OCI-LY7 (cell line): ENCODE data around the gene GPBP1L1. TPM values are rescaled to one million over a fixed set of nuclear protein-coding genes. Genes with fewer than 3 reads are reported as not detected.

Experiments
- BruUV-seq: library from RNA; stranded (reverse); fragments of 400-500 nt; replicated peaks from 2 replicates; lab custom pipeline; 2021; lab: Mats Ljungman, UMichigan
- CTCF ChIA-PET: fragments of 300-600 bp; sonication (Branson Sonifier 250); formaldehyde crosslinking; loops from one replicate; lab custom pipeline; 2022; ENCODE audit warnings: antibody characterized with exemption; ENCODE audit not compliant: unreplicated experiment; lab: Charles Lee
- POLR2A ChIA-PET: fragments of 300-600 bp; sonication (Branson Sonifier 250); formaldehyde crosslinking; loops from one replicate; lab custom pipeline; 2022; ENCODE audit warnings: antibody characterized with exemption; lab: Charles Lee
- DNase-seq: peaks from one replicate; pipeline ENCODE4 v3.0.0-alpha.2; 2015; ENCODE audit warnings: low spot score
- H2AFZ ChIP-seq: fragments of 200-600 bp; sonication (generic), shearing (Covaris generic); 2 replicates; pipeline ENCODE4 v1.6.1; 2014; ENCODE audit warnings: mild to moderate bottlenecking, antibody characterized with exemption, low read length, moderate library complexity
- H3K27ac ChIP-seq: fragments of 200-600 bp; sonication (generic); 2 replicates; pipeline ENCODE4 v1.5.1; 2014; ENCODE audit warnings: mixed run types, low read depth, mild to moderate bottlenecking, moderate library complexity, low read length, inconsistent platforms; ENCODE audit not compliant: poor library complexity, severe bottlenecking
- H3K36me3 ChIP-seq: fragments of 200-600 bp; sonication (generic); 2 replicates; pipeline ENCODE4 v1.6.1; 2014; ENCODE audit warnings: mild to moderate bottlenecking, antibody characterized with exemption, low read length, moderate library complexity, mixed read lengths; ENCODE audit not compliant: insufficient read depth
- H3K4me1 ChIP-seq: fragments of 200-600 bp; sonication (generic); 2 replicates; pipeline ENCODE4 v1.5.1; 2014; ENCODE audit warnings: mild to moderate bottlenecking, low read length; ENCODE audit not compliant: insufficient read depth, poor library complexity, severe bottlenecking
- H3K4me2 ChIP-seq: fragments of 200-600 bp; sonication (generic); 2 replicates; pipeline ENCODE4 v1.6.1; 2014; ENCODE audit warnings: mild to moderate bottlenecking, low read length
- H3K4me3 ChIP-seq: fragments of 200-600 bp; sonication (generic); 2 replicates; pipeline ENCODE4 v1.5.1; 2014; ENCODE audit warnings: mild to moderate bottlenecking, low read depth, low read length; ENCODE audit not compliant: poor library complexity, severe bottlenecking
- H3K79me2 ChIP-seq: fragments of 200-600 bp; sonication (generic); 2 replicates; pipeline ENCODE4 v1.6.1; 2016; ENCODE audit warnings: low read depth, mild to moderate bottlenecking, low read length, moderate library complexity, mixed read lengths; ENCODE audit not compliant: insufficient read depth
- H3K9me2 ChIP-seq: fragments of 200-600 bp; sonication (generic); 2 replicates; pipeline ENCODE4 v1.6.1; 2016; ENCODE audit warnings: mild to moderate bottlenecking, low read length, mixed read lengths; ENCODE audit not compliant: insufficient read depth
- H3K9me3 ChIP-seq: fragments of 200-600 bp; sonication (generic); 2 replicates; pipeline ENCODE4 v1.6.1; 2014; ENCODE audit warnings: mild to moderate bottlenecking, mixed run types, low read length, mixed read lengths
- H4K20me1 ChIP-seq: fragments of 200-600 bp; sonication (generic); 2 replicates; pipeline ENCODE4 v1.6.1; 2014; ENCODE audit warnings: mild to moderate bottlenecking, antibody characterized with exemption, low read length, moderate library complexity, mixed read lengths; ENCODE audit not compliant: insufficient read depth
- CTCF ChIP-seq: fragments of 200-600 bp; sonication (generic); conservative IDR thresholded peaks from 2 replicates; pipeline ENCODE4 v1.5.1; 2014; ENCODE audit warnings: mild to moderate bottlenecking, antibody characterized with exemption, low read length, moderate library complexity, mixed read lengths
- EZH2phosphoT487 ChIP-seq: fragments of 200-600 bp; sonication (generic); IDR thresholded peaks from 2 replicates; pipeline ENCODE4 v1.6.1; 2018; ENCODE audit warnings: low read depth, borderline replicate concordance, mild to moderate bottlenecking, mixed run types, antibody characterized with exemption, low read length, moderate library complexity, mixed read lengths
- intact Hi-C: fragments of 100-400 bp; cut with micrococcal nuclease; formaldehyde crosslinking; loops from one replicate; pipeline ENCODE4 v1.10.0; 2022; ENCODE audit not compliant: unreplicated experiment
- total RNA-seq, 2 experiments: library from RNA; depleted of rRNA in 1 of 2; stranded (reverse); fragments of >200 nt in 1 of 2; shearing (Covaris generic) in 1 of 2; gene quantifications; 2 replicates each; pipeline ENCODE4 v1.2.3, GENCODE V29; 2014 to 2022

GPBP1L1 gene
- total RNA-seq, 2 experiments from 2014 or later: 89.7 to 130 TPM

GRCh38 chr1:45685308-45686014, 872 bp downstream of the GPBP1L1 start:
- CTCF ChIA-PET: no interaction called here
- no TSS peak for BruUV-seq
- peak; percentile 21 for DNase-seq

DNA sequence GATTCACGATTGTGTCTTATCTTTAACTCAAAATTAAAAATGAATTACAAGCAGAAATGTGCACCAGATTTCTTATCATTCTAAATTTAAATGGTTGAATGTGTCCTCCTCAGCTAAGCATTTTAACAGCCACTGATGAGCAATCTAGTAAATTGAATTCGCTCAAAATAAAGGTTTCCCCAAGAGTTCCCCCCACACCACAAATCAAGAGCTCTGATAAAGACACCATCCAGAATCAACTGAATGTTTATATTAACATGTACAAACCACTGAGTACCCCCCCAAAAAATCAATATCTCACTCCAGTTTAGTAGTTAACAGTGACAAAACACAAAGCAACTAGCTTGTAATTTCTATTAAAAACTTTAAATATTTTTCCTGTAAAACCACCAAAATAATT, 1.9 kb downstream of the GPBP1L1 start:
- Histone ChIP-seq H4K20me1 (peaks cover 35% of the 10 kb centered on the region), H3K4me2 (peak overlapping the region; percentile 80), H3K4me1 (peaks cover 48% of the 10 kb centered on the region), H3K79me2 (peaks cover 83% of the 10 kb centered on the region), H2AFZ (no peak overlapping the region), H3K27ac (no peak overlapping the region), H3K9me3 (no peaks in the 10 kb centered on the region), H3K9me2 (no peaks in the 10 kb centered on the region), H3K36me3 (peaks cover 29% of the 10 kb centered on the region), H3K4me3 (peak overlapping the region; percentile 94)
- POLR2A ChIA-PET: interaction anchor here (0.6 to 0.9 kb wide), 3 partner anchors 23 to 955 kb away, joined by 3 to 4 read pairs (median 3); no protein-coding TSS in a partner anchor
- BruUV-seq: TSS peak; percentile 41
- intact Hi-C loops: loop anchor here (10.0 kb wide), 1 partner anchor 160 kb away; the partner anchor contains the start of gene PRDX1
- CTCF ChIA-PET: no interaction called here
- TF ChIP-seq EZH2phosphoT487: no peak
- TF ChIP-seq CTCF: no peak
- DNase-seq: no peak

More at GRCh38 chr1:45685308-45686014, 872 bp downstream of the GPBP1L1 start:
- Histone ChIP-seq H3K27ac (peak overlapping the region; percentile 91), H3K4me2 (peak overlapping the region; percentile 80), H2AFZ (peak overlapping the region; percentile 56; the same call in 1 of the 2 replicates), H3K9me2 (no peaks in the 10 kb centered on the region), H3K4me3 (peak overlapping the region; percentile 94), H3K36me3 (peaks cover 33% of the 10 kb centered on the region), H4K20me1 (peaks cover 35% of the 10 kb centered on the region), H3K9me3 (no peaks in the 10 kb centered on the region), H3K4me1 (peaks cover 47% of the 10 kb centered on the region), H3K79me2 (peaks cover 83% of the 10 kb centered on the region)
- POLR2A ChIA-PET: interaction anchor here (0.5 to 2.6 kb wide), 15 partner anchors 10 to 514 kb away, joined by 3 to 14 read pairs (median 3); partner anchors contain the start of genes CCDC163 and MMACHC
- intact Hi-C loops: loop anchor here (1.0 to 10.0 kb wide), 6 partner anchors 117 to 562 kb away; partner anchors contain the start of genes MAST2, MUTYH, PIK3R3 and PRDX1
- TF ChIP-seq EZH2phosphoT487: no peak
- no peak for TF ChIP-seq CTCF
